Stimulated activated CD4-positive, alpha-beta T cell treated with anti-CD3 and anti-CD28 coated beads, Interleukin-2, amount 100 ng/mL, for 24 hours (primary cell): ENCODE data around the gene PAM16.

Source experiments
- DNase-seq, 2 donors: peaks; one replicate each; pipeline ENCODE4 v3.0.0-alpha.2; 2020

Gene PAM16

GRCh38 chr16:4332623-4333307 is 18.4 kb downstream of the PAM16 start:
- no peak for DNase-seq

- DNase-seq: no peak
These were observed 19.0 kb downstream of the PAM16 start for GRCh38 chr16:4332083-4332482.

GRCh38 chr16:4330277-4330874 is 20.7 kb downstream of the PAM16 start:
- peak; percentile 80 to 81 for DNase-seq

- no peak for DNase-seq
These were observed 22.0 kb downstream of the PAM16 start for GRCh38 chr16:4328782-4329775.

GRCh38 chr16:4328046-4328781 is 22.9 kb downstream of the PAM16 start:
- peak; percentile 64 to 69 for DNase-seq

GRCh38 chr16:4327386-4328045 is 23.6 kb downstream of the PAM16 start:
- DNase-seq: no peak

GRCh38 chr16:4325253-4325758 is 25.8 kb downstream of the PAM16 start:
- no peak for DNase-seq

GRCh38 chr16:4324492-4325252 is 26.4 kb downstream of the PAM16 start:
- DNase-seq: no peak

- no peak for DNase-seq
These were observed 27.2 kb downstream of the PAM16 start for GRCh38 chr16:4323845-4324488.

- no peak for DNase-seq
These were observed 27.9 kb downstream of the PAM16 start for GRCh38 chr16:4323071-4323844.

- no peak for DNase-seq
These were observed 28.7 kb downstream of the PAM16 start for GRCh38 chr16:4322121-4323052.

GRCh38 chr16:4321286-4322120 is 29.6 kb downstream of the PAM16 start:
- no peak for DNase-seq

- DNase-seq: no peak
These were observed 30.5 kb downstream of the PAM16 start for GRCh38 chr16:4320571-4321137.

- DNase-seq: peak; percentile 63 to 64
These were observed 31.4 kb downstream of the PAM16 start for GRCh38 chr16:4319454-4320421.

- no peak for DNase-seq
These were observed 32.2 kb downstream of the PAM16 start for GRCh38 chr16:4318967-4319366.

- DNase-seq: no peak
These were observed 32.6 kb downstream of the PAM16 start for GRCh38 chr16:4318451-4318910.
